ENCODE measurements around the gene RHOG. TPM values are rescaled to one million over a fixed set of nuclear protein-coding genes. Genes with fewer than 3 reads are reported as not detected.

Gene RHOG
- total RNA-seq, 2 donors from 2014 or later: 41.1 to 56.4 TPM

DNA sequence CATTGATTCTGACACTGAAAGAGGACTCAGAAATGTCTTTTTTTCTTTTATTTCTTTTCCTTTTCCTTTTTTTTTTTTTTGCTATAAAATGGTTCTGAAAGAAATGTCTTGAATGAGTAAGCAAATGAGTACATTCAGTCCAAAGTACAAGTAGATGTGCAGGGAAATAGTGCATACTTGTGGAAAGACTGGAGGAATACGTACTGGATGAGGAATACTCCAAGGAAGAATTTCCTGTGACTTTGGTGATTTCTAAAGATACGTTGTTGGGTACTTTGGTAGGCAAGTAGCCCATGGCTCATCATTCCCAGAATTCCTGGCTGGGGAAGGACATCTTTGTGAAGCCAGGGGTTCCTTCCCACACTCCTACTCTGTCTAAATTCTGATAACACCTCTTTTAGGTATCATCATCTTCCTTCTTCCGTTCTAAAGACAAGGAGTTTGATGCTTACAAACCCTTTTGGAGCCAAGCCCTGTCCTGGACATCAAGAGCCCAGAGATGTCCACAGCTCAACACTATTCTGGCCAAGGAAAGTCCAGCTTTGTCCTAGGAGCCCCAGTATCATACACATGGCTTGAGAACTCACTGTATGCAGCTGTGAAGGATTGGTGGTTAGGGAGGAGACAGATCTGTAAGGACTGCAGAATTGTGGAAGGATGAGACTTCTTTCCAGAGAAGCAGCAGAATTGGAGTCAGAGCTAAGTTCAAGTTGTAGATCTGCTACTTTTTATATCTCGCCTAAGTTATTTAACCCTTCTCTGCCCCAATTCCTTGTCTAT, 38.6 kb downstream of the RHOG start:
- Histone ChIP-seq H3K27ac (no peak overlapping the region), H3K36me3 (no peaks in the 10 kb centered on the region), H3K4me1 (replicated peaks) (no peaks in the 10 kb centered on the region), H3K27me3 (replicated peaks; ENCODE audit: insufficient read depth) (no peaks in the 10 kb centered on the region), H3K4me3 (no peak overlapping the region), H3K9me3 (no peaks in the 10 kb centered on the region)
- 69% methylated on average over 4 of the region's 4 CpGs for WGBS
- intact Hi-C loops (cut with DNase I): no loop called here
- no peak for TF ChIP-seq POLR2A (IDR thresholded peaks at IDR 0.05)
- TF ChIP-seq POLR2AphosphoS5 (IDR thresholded peaks at IDR 0.05): no peak
- TF ChIP-seq, protein P1, sequence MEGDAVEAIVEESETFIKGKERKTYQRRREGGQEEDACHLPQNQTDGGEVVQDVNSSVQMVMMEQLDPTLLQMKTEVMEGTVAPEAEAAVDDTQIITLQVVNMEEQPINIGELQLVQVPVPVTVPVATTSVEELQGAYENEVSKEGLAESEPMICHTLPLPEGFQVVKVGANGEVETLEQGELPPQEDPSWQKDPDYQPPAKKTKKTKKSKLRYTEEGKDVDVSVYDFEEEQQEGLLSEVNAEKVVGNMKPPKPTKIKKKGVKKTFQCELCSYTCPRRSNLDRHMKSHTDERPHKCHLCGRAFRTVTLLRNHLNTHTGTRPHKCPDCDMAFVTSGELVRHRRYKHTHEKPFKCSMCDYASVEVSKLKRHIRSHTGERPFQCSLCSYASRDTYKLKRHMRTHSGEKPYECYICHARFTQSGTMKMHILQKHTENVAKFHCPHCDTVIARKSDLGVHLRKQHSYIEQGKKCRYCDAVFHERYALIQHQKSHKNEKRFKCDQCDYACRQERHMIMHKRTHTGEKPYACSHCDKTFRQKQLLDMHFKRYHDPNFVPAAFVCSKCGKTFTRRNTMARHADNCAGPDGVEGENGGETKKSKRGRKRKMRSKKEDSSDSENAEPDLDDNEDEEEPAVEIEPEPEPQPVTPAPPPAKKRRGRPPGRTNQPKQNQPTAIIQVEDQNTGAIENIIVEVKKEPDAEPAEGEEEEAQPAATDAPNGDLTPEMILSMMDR (IDR thresholded peaks at IDR 0.05): no peak
- no peak for DNase-seq (ENCODE audit: low spot score)

DNA sequence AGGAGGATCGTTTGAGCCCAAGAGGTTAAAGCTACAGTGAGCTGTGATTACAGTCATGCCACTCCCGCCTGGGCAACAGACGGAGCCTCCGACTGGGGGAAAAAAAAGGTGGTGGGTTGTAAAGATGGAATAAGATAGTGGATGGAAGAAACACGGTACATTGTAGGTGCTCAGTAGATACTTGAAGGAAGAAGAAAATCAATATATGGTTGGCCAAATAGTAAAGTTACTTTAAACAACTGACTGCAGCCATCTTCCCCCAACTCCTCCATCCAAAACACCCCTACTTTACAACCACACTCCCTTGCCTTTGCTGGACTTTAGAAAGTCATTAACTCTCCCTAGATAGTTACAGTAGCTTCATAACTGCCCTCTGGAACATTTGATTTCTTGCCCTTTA, 40.9 kb downstream of the RHOG start:
- no peaks in the 10 kb centered on the region for H3K27me3 ChIP-seq (replicated peaks; ENCODE audit: insufficient read depth)
- H3K4me3 ChIP-seq: no peak overlapping the region
- H3K9me3 ChIP-seq: no peaks in the 10 kb centered on the region
- WGBS: 66% methylated on average over 5 of the region's 5 CpGs
- H3K36me3 ChIP-seq: no peaks in the 10 kb centered on the region
- intact Hi-C loops (cut with DNase I): loop anchor here (5.0 kb wide), 1 partner anchor 42 kb away; the partner anchor contains the start of gene RHOG
- TF ChIP-seq, protein P1 (IDR thresholded peaks at IDR 0.05): no peak
- no peak for TF ChIP-seq POLR2A (IDR thresholded peaks at IDR 0.05)
- TF ChIP-seq POLR2AphosphoS5 (IDR thresholded peaks at IDR 0.05): no peak
- H3K27ac ChIP-seq: no peak overlapping the region
- DNase-seq (ENCODE audit: low spot score): no peak
- H3K4me1 ChIP-seq (replicated peaks): no peaks in the 10 kb centered on the region

- Histone ChIP-seq H3K9me3 (no peaks in the 10 kb centered on the region), H3K27me3 (replicated peaks; ENCODE audit: insufficient read depth) (no peaks in the 10 kb centered on the region), H3K4me1 (replicated peaks) (no peaks in the 10 kb centered on the region), H3K27ac (no peak overlapping the region), H3K36me3 (no peaks in the 10 kb centered on the region), H3K4me3 (no peak overlapping the region)
- WGBS: 96% methylated on average over 9 of the region's 9 CpGs
- no peak for DNase-seq (ENCODE audit: low spot score)
- intact Hi-C loops (cut with DNase I): loop anchor here (5.0 kb wide), 1 partner anchor 43 kb away; the partner anchor contains the start of gene RHOG
- TF ChIP-seq POLR2A (IDR thresholded peaks at IDR 0.05) (no peak), POLR2AphosphoS5 (IDR thresholded peaks at IDR 0.05) (no peak)
- TF ChIP-seq, protein P1 (IDR thresholded peaks at IDR 0.05): no peak
Observed at GRCh38 chr11:3799143-3799542, 41.6 kb downstream of the RHOG start.

GRCh38 chr11:3797329-3798090, 43.2 kb downstream of the RHOG start, which contains the start of gene NUP98:
Gene NUP98 (minus strand): TSS chr11:3797554. CDS start chr11:3782117, 15,437 bp downstream.
- peaks cover 0 to 5% of the 10 kb centered on the region in 2 donors for H3K36me3 ChIP-seq
- intact Hi-C loops (cut with DNase I): loop anchor here (5.0 kb wide), 1 partner anchor 45 kb away; the partner anchor contains the start of gene RHOG
- peak within 1 kb of the TSS; percentile 63 to 100 for H3K4me3 ChIP-seq
- H3K27ac ChIP-seq: peak within 1 kb of the TSS; percentile 94 to 98
- TF ChIP-seq POLR2AphosphoS5 (IDR thresholded peaks at IDR 0.05): peak; percentile 97
- TF ChIP-seq, protein P1 (IDR thresholded peaks at IDR 0.05): peak in 1 of 4 experiments; percentile 8
- peak; percentile 100 for TF ChIP-seq POLR2A (IDR thresholded peaks at IDR 0.05)
- no peaks in the 10 kb centered on the region for H3K4me1 ChIP-seq (replicated peaks)
- DNase-seq (ENCODE audit: low spot score): peak; percentile 100
- H3K27me3 ChIP-seq (replicated peaks; ENCODE audit: insufficient read depth): no peaks in the 10 kb centered on the region
- WGBS: under 1% methylated on average over 86 of the region's 86 CpGs
- no peaks in the 10 kb centered on the region for H3K9me3 ChIP-seq
